Lung microvascular endothelial cell (primary cell): ENCODE data around the gene TMPRSS13. TPM values are rescaled to one million over a fixed set of nuclear protein-coding genes. Genes with fewer than 3 reads are reported as not detected.
"Not testable (repeated sequence)": the region's sequence is repeated elsewhere in the genome, so short reads cannot be mapped to it uniquely, and the experiment has no call there.

ENCODE experiments used
- DNase-seq, 2 donors: peaks; one replicate each; pipeline versions ENCODE4 v3.0.0 to v3.0.0-alpha.2; 2010; ENCODE audit warnings: low read depth in 2 of 2
- total RNA-seq: library from RNA; depleted of rRNA; stranded (reverse); fragments of >200 nt; gene quantifications from 2 replicates; pipeline ENCODE4 v1.2.1, GENCODE V29; 2014

Gene TMPRSS13
- total RNA-seq, result not detected in 2 replicates

- DNase-seq, result no peak
Measured at GRCh38 chr11:117929142-117929915, at the start of gene TMPRSS13. Gene TMPRSS13 (minus strand): TSS chr11:117929402. CDS start chr11:117929307, 95 bp downstream.

DNA sequence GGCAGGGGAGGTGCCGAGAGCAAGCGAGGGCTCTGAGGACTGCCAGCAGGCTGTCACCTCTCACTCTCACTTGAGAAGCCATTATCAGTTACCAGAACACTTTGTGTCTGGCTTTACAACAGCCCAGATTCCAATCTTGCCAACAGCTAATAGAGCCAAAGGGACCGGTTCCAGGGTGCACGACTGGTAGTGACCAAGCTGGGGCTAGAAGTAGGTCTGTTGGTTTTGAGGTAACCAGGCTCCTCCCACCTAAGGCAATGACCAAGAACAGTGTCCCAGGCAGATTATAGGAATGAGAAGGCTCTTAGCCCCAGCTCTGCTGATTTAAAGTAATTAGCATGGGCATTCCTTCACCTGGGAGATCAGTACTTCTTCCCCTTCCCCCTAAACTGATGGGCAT is 49.8 kb upstream of the TMPRSS13 start:
- DNase-seq, result no peak

GRCh38 chr11:117978291-117978910 is 49.2 kb upstream of the TMPRSS13 start:
- not testable (repeated sequence) for DNase-seq

- not testable (repeated sequence) for DNase-seq
Measured at GRCh38 chr11:117977612-117978264, 48.5 kb upstream of the TMPRSS13 start.

GRCh38 chr11:117977029-117977428 is 47.8 kb upstream of the TMPRSS13 start:
- no peak for DNase-seq

DNA sequence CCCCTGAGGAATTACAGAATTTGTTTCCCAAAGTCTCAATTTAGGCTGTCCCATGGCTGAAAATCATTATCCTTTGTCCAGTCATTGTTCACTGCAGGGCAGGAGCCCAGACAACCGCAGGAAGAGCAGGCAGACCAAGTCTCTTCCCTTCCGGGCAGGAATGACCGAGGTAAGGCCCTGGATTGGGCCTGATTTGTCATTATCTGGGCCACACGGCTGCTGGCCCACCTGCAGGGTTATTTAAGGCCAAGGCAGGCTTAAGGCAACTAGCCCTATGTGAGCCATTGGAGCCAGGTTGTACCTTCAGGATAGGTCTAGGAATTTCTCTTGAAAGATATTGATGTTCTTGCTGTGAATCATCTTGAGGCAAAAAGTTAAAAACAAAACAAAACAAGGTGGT is 47.2 kb upstream of the TMPRSS13 start:
- no peak for DNase-seq

DNA sequence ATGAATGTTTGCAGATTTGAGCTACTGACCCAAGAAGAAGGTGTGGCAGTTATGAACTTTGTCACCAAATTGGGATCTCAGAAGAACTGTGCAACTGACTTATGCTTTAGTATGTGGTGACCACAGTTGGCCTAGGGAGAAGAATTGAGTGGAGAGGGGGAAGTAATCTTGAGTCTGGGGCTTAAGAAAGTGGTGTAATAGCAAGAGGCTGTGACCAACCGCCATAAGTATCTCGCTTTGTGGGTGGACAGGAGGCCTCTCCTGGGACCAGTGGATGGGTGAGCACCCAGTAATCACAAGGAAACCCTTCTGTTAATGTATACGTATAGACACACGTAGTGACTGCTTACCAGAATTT is 44.3 kb upstream of the TMPRSS13 start:
- no peak for DNase-seq

GRCh38 chr11:117972629-117973502 is 43.7 kb upstream of the TMPRSS13 start:
- peak in 1 of 2 donors; percentile 71 for DNase-seq

- no peak for DNase-seq
Measured at GRCh38 chr11:117972044-117972443, 42.8 kb upstream of the TMPRSS13 start.

GRCh38 chr11:117970400-117971024 is 41.3 kb upstream of the TMPRSS13 start:
- peak in 1 of 2 donors; percentile 69 for DNase-seq

GRCh38 chr11:117969160-117969991 is 40.2 kb upstream of the TMPRSS13 start:
- DNase-seq, result no peak

- DNase-seq, result no peak
Measured at GRCh38 chr11:117966908-117967307, 37.7 kb upstream of the TMPRSS13 start.

DNA sequence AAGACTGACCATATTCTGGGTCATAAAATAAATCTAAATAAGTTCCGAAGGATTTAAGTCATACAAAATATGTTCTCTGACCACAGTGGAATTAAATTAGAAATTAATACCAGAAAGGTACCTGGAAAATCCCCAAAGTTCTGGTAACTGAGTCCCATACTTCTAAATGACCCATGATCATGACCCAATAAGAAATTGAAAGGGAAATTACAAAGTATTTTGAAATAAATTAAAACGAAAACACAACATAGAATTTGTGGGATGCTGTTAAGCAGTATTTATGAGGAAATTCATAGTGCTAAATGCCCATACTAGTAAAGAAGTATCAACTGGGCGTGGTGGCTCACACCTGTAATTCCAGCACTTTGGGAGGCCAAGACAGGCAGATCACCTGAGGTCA is 33.6 kb upstream of the TMPRSS13 start:
- no peak for DNase-seq

GRCh38 chr11:117961896-117962295 is 32.7 kb upstream of the TMPRSS13 start:
- no peak for DNase-seq

- no peak for DNase-seq
Measured at GRCh38 chr11:117960406-117960805, 31.2 kb upstream of the TMPRSS13 start.

DNA sequence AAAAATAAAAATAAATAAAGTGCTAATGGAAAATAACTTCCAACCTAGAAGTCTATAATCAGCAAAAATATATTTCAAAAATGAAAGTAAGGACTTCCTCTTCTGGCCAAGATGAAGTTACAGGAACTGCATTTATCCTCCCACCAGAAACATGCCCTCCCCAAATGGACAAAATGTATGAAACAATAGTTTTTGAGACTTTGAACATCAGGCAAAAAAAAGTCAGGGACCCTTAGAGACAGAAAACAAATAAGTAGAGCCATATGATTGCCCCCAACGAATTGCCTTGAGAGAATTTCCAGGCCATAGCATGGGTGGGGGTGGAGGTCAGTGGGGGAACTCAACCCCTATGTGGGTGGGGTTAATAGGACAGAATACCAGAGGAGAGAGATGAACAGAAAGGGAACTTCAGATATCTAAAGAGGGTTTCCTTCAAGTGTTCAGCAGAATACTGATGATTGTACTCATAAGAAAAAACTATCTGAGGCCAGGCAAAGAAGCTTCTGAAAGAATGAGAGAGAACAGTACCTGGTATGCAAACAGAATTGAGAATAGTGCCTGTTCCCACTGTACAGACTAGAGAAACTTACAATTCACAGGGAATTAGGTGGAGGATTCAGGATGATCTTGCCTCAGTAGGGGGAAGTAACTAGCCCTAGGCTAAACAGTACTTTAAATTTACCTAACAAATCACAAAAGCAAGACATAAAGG is 30.4 kb upstream of the TMPRSS13 start:
- no peak for DNase-seq

DNA sequence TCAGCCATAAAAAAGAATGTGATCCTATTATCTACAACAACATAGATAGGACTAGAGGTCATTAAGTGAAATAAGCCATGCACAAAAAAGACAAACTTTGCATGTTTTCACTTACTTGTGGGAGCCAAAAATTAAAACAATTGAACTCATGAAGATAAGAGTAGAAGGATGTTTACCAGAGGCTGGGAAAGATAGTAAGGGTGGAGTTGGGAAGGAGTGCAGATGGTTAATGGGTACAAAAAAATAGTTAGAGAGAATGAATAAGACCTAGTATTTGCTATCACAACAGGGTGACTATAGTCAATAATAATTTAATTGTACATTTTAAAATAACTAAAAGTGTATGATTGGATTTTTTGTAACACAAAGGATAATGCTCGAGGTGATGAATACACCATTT is 29.7 kb upstream of the TMPRSS13 start:
- no peak for DNase-seq

DNA sequence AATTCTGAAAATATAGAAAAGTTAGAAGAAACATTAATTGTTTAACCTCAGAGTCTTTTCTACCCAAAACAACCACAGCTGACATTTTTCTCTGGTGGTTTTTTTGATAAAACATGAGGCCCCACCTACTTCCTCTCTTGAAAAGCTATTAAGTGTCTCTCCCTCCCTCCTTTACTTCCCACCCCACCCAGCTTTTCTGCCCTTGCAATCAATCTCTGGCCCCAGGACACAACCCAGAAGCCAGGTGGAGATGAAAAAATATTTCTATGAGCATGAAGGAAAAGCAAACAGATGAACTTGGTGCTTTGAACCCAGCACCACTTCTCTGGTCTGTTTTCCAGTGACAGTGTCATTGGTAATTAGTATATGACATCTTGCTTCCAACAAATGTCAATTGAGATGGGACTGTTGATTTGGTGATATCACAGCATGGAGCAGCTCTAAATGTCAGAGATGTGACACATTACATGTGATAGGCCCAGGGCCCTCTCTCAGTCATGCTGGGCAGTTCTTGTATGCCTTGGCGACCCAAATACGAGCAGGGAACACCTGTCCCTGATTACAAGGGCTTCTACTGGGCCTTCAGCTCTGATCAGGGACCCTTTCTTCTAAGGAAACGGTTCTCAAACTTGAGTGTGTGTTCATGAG is 23.9 kb upstream of the TMPRSS13 start:
- no peak for DNase-seq
